HL-60 (cell line): ENCODE results near the gene ZFPL1.

ENCODE experiments used
- DNase-seq, 2 experiments: peaks; one replicate each; pipeline ENCODE4 v3.0.0-alpha.2; 2010 to 2020; ENCODE audit warnings: low read depth in 1 of 2, low spot score in 1 of 2
- H3K27ac ChIP-seq: fragments of 250-450 bp; sonication (Bioruptor Pico); replicated peaks from 2 replicates; pipeline ENCODE4 v1.5.1; 2020; ENCODE audit warnings: mild to moderate bottlenecking, moderate library complexity
- H3K27me3 ChIP-seq: fragments of 250-450 bp; sonication (Bioruptor Pico); 2 replicates; pipeline ENCODE4 v1.5.1; 2021; ENCODE audit warnings: mild to moderate bottlenecking, moderate library complexity; ENCODE audit not compliant: insufficient read depth, poor library complexity, severe bottlenecking
- H3K4me3 ChIP-seq: replicated peaks from 2 replicates; pipeline ENCODE4 v1.5.1; 2011; ENCODE audit warnings: mild to moderate bottlenecking, control low read depth, low read length; ENCODE audit not compliant: insufficient read depth
- GABPA ChIP-seq: IDR thresholded peaks from 2 replicates; pipeline ENCODE4 v1.6.1; 2012; ENCODE audit warnings: low read depth
- POLR2AphosphoS5 ChIP-seq: IDR thresholded peaks from 2 replicates; pipeline ENCODE4 v1.6.1; 2012; ENCODE audit warnings: low read depth
- REST ChIP-seq: IDR thresholded peaks from 2 replicates; pipeline ENCODE4 v1.6.1; 2012; ENCODE audit warnings: low read depth; ENCODE audit not compliant: insufficient replicate concordance
- SPI1 ChIP-seq: IDR thresholded peaks from 2 replicates; pipeline ENCODE4 v1.6.1; 2012; ENCODE audit warnings: low read depth, mild to moderate bottlenecking, borderline replicate concordance
- TF ChIP-seq, protein P1 (sequence below): IDR thresholded peaks from one replicate; pipeline ENCODE4 v1.5.1; 2011; ENCODE audit warnings: low read length, control low read depth, inconsistent platforms; ENCODE audit not compliant: insufficient read depth

The ZFPL1 gene

DNA sequence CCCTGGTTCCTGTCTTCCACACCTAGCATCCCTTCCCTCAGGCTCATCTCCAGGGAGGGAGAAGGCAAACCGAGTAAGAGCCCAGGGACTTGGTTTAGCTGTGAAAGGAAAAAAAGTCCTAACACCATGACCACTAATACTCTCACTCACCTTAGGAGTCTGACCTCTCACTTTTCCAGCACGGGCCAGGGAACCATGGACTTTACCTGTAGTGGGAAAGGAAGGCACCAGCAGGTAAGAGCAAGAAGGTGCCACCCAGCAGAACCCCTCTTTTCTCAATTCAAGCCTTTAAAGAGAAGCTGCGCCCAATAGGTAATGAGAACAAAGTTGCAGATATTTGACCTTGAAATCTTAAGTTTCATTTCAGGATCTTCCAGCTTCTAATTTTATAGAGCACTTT, 36.8 kb downstream of the ZFPL1 start:
- Histone ChIP-seq H3K27ac (peak overlapping the region; percentile 92), H3K27me3 (no peaks in the 10 kb centered on the region), H3K4me3 (peak overlapping the region; percentile 76)
- DNase-seq: no peak
- TF ChIP-seq GABPA: no peak
- no peak for TF ChIP-seq SPI1
- TF ChIP-seq POLR2AphosphoS5: no peak
- TF ChIP-seq, protein P1, sequence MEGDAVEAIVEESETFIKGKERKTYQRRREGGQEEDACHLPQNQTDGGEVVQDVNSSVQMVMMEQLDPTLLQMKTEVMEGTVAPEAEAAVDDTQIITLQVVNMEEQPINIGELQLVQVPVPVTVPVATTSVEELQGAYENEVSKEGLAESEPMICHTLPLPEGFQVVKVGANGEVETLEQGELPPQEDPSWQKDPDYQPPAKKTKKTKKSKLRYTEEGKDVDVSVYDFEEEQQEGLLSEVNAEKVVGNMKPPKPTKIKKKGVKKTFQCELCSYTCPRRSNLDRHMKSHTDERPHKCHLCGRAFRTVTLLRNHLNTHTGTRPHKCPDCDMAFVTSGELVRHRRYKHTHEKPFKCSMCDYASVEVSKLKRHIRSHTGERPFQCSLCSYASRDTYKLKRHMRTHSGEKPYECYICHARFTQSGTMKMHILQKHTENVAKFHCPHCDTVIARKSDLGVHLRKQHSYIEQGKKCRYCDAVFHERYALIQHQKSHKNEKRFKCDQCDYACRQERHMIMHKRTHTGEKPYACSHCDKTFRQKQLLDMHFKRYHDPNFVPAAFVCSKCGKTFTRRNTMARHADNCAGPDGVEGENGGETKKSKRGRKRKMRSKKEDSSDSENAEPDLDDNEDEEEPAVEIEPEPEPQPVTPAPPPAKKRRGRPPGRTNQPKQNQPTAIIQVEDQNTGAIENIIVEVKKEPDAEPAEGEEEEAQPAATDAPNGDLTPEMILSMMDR: no peak
- no peak for TF ChIP-seq REST

DNA sequence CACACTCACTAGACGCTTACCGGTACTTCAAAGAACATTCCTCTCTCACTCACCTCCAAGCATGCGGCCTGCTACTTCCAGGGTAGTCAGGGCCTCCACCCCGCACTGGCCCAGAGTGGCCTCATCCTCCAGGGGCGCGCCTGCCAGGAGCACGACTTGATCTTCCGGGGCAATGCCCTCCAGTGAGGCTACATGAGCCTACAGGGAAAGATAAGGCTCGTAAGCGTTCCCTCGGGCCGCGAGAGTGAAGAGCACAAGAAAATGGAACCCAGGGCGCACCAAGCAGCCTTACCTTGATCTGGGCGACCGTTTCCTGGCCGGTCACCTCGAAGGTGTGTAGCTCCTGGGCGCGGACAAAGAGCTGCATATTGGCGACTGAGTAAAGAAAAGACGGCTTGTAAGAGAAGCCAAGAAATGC, 37.4 kb downstream of the ZFPL1 start:
- Histone ChIP-seq H3K27ac (peak overlapping the region; percentile 92), H3K27me3 (no peaks in the 10 kb centered on the region), H3K4me3 (peak overlapping the region; percentile 76)
- TF ChIP-seq REST (peak; percentile 7), GABPA (no peak), SPI1 (no peak)
- no peak for DNase-seq

GRCh38 chr11:65121865-65122696, 38.1 kb downstream of the ZFPL1 start, which contains the start of the genes FAU and MRPL49:
Gene FAU, minus strand, starts transcription at chr11:65122134. Its CDS starts 321 bp downstream, at chr11:65121813.
Gene MRPL49, plus strand, starts transcription at chr11:65122321. Its CDS starts 26 bp downstream, at chr11:65122347.
- peak within 1 kb of the TSS; percentile 76 for H3K4me3 ChIP-seq

More at GRCh38 chr11:65121865-65122696, 38.1 kb downstream of the ZFPL1 start, which contains the start of the genes FAU and MRPL49:
- TF ChIP-seq, protein P1: no peak
- peak; percentile 95 for TF ChIP-seq POLR2AphosphoS5
- no peak for TF ChIP-seq GABPA
- TF ChIP-seq SPI1: peak; percentile 70; the same call in 1 of the 2 replicates
- peak; percentile 48 for TF ChIP-seq REST
- DNase-seq: peak; percentile 99
- no peaks in the 10 kb centered on the region for H3K27me3 ChIP-seq
- peak within 1 kb of the TSS; percentile 92 for H3K27ac ChIP-seq
